SHP77 (cell line): ENCODE results near the gene TMEM154.

Experiments
- DNase-seq, 2 experiments: peaks; one replicate each; lab custom pipeline; 2025; lab: John Stamatoyannopoulos, UW

TMEM154 gene

GRCh38 chr4:152679414-152680281 is at the start of gene TMEM154:
TMEM154 (minus strand) TSS chr4:152679997; CDS start chr4:152679933, 64 bp downstream.
- peak; percentile 5 to 30 for DNase-seq

GRCh38 chr4:152729466-152729865 is 49.7 kb upstream of the TMEM154 start:
- no peak for DNase-seq

GRCh38 chr4:152728343-152728742 is 48.5 kb upstream of the TMEM154 start:
- no peak for DNase-seq

- DNase-seq: no peak
These were observed 48.0 kb upstream of the TMEM154 start for GRCh38 chr4:152727784-152728183.

GRCh38 chr4:152724494-152724893 is 44.7 kb upstream of the TMEM154 start:
- DNase-seq: no peak

GRCh38 chr4:152723236-152723635 is 43.4 kb upstream of the TMEM154 start:
- DNase-seq: no peak

- no peak for DNase-seq
These were observed 40.2 kb upstream of the TMEM154 start for GRCh38 chr4:152719801-152720556.

GRCh38 chr4:152719291-152719690 is 39.5 kb upstream of the TMEM154 start:
- DNase-seq: no peak

GRCh38 chr4:152715076-152715475 is 35.3 kb upstream of the TMEM154 start:
- DNase-seq: no peak

GRCh38 chr4:152713951-152714705 is 34.3 kb upstream of the TMEM154 start:
- DNase-seq: no peak

GRCh38 chr4:152709675-152710438 is 30.1 kb upstream of the TMEM154 start:
- DNase-seq: no peak

GRCh38 chr4:152708796-152709195 is 29.0 kb upstream of the TMEM154 start:
- DNase-seq: no peak

- no peak for DNase-seq
These were observed 28.6 kb upstream of the TMEM154 start for GRCh38 chr4:152708361-152708760.

GRCh38 chr4:152707632-152708031 is 27.8 kb upstream of the TMEM154 start:
- no peak for DNase-seq

- no peak for DNase-seq
These were observed 26.1 kb upstream of the TMEM154 start for GRCh38 chr4:152705903-152706302.

- no peak for DNase-seq
These were observed 25.0 kb upstream of the TMEM154 start for GRCh38 chr4:152704788-152705187.

GRCh38 chr4:152700151-152700550 is 20.4 kb upstream of the TMEM154 start:
- no peak for DNase-seq

GRCh38 chr4:152699313-152699712 is 19.5 kb upstream of the TMEM154 start:
- DNase-seq: no peak

GRCh38 chr4:152698089-152698499 is 18.3 kb upstream of the TMEM154 start:
- no peak for DNase-seq

- no peak for DNase-seq
These were observed 17.7 kb upstream of the TMEM154 start for GRCh38 chr4:152697284-152698088.

GRCh38 chr4:152696764-152697261 is 17.0 kb upstream of the TMEM154 start:
- no peak for DNase-seq
